ENCODE data around the gene PRTG. TPM values are rescaled to one million over a fixed set of nuclear protein-coding genes. Genes with fewer than 3 reads are reported as not detected.
"Not testable (repeated sequence)": the region's sequence is repeated elsewhere in the genome, so short reads cannot be mapped to it uniquely, and the experiment has no call there.

Gene PRTG
- total RNA-seq, 1 donor from 2014 or later = not detected

GRCh38 chr15:55770261-55770660 lies 27.3 kb upstream of the PRTG start:
- no peak for DNase-seq (ENCODE audit: low spot score)
- H3K4me3 Mint-ChIP-seq = no peak overlapping the region
- H3K36me3 Mint-ChIP-seq (ENCODE audit: low read depth) = no peaks in the 10 kb centered on the region
- intact Hi-C loops (cut with micrococcal nuclease) = no loop called here
- no peak overlapping the region for H3K27ac Mint-ChIP-seq
- peaks cover 13% of the 10 kb centered on the region for H3K27me3 Mint-ChIP-seq (ENCODE audit: insufficient read depth)
- no peaks in the 10 kb centered on the region for H3K9me3 Mint-ChIP-seq
- no peaks in the 10 kb centered on the region for H3K4me1 Mint-ChIP-seq (ENCODE audit: low read depth)

GRCh38 chr15:55768670-55769185 lies 25.8 kb upstream of the PRTG start:
- no peaks in the 10 kb centered on the region for H3K9me3 Mint-ChIP-seq
- H3K27me3 Mint-ChIP-seq (ENCODE audit: insufficient read depth) = peaks cover 11% of the 10 kb centered on the region
- DNase-seq (ENCODE audit: low spot score) = no peak
- no peak overlapping the region for H3K27ac Mint-ChIP-seq
- H3K4me3 Mint-ChIP-seq = no peak overlapping the region
- intact Hi-C loops (cut with micrococcal nuclease) = no loop called here
- H3K4me1 Mint-ChIP-seq (ENCODE audit: low read depth) = no peaks in the 10 kb centered on the region
- H3K36me3 Mint-ChIP-seq (ENCODE audit: low read depth) = no peaks in the 10 kb centered on the region

DNA sequence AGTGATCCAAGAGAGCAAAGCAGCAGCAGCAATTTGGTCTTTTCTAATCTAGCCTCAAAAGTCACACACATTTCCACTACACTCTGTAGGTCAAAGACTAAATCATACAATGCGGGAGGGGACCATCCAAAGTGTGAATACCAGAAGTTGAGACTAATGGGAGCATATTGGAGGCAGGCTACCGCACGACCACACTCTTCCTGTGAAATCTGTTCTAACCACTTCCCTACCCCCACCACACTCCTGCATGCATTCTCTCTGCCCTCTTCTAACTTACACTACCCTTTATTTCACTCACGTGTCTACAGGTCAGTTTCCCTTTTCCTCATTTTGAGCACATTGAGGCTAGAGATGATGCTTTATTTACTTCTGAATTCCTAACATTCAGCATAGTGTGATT lies 23.7 kb upstream of the PRTG start:
- no peaks in the 10 kb centered on the region for H3K4me1 Mint-ChIP-seq (ENCODE audit: low read depth)
- no peaks in the 10 kb centered on the region for H3K9me3 Mint-ChIP-seq
- H3K4me3 Mint-ChIP-seq = no peak overlapping the region
- no peak for DNase-seq (ENCODE audit: low spot score)
- H3K27me3 Mint-ChIP-seq (ENCODE audit: insufficient read depth) = peaks cover 7% of the 10 kb centered on the region
- intact Hi-C loops (cut with micrococcal nuclease) = no loop called here
- H3K27ac Mint-ChIP-seq = no peak overlapping the region
- H3K36me3 Mint-ChIP-seq (ENCODE audit: low read depth) = no peaks in the 10 kb centered on the region

DNA sequence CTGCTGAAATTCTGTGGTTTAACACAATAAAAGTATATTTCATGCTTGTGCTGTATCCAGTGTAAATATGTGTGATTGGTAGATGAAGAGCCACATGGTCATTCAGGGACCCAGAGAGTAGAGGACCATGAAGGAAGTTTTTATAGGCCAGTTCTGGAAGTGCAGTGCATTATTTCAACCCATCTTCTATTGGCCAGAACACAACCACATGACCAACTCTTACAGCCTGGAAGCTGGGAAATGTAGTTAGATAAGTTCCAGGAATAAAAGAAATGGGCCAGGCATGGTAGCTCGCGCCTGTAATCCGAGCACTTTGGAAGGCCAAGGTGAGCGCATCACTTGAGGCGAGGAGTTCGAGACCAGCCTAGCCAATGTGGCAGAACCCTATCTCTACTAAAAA lies 21.4 kb upstream of the PRTG start:
- H3K36me3 Mint-ChIP-seq (ENCODE audit: low read depth) = no peaks in the 10 kb centered on the region

DNA sequence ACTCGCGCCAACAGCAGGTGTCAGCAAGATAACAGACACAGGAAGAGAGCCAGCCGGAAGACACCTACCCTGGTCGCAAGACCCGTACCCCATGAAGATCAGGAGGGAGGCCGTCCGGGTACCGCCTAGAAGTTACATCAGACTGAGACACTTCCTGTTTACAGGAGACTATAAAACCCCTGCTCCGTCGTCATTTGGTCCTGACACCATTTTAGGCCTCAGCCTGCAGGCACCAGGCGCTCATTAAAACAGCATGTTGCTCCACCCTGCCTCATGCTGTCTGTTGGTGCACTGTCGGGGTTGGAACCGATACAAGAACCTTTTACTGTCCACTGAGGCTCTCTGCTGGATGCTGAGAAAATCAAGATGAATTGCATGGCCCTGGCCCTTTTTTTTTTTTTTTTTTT lies 15.6 kb upstream of the PRTG start:
- intact Hi-C loops (cut with micrococcal nuclease) = no loop called here
- Mint-ChIP-seq H3K27me3 (ENCODE audit: insufficient read depth) (peaks cover 12% of the 10 kb centered on the region), H3K4me3 (no peak overlapping the region), H3K36me3 (ENCODE audit: low read depth) (no peaks in the 10 kb centered on the region), H3K9me3 (no peaks in the 10 kb centered on the region), H3K27ac (no peak overlapping the region), H3K4me1 (ENCODE audit: low read depth) (no peaks in the 10 kb centered on the region)
- DNase-seq (ENCODE audit: low spot score) = no peak

More for the DNA sequence above, 21.4 kb upstream of the PRTG start:
- H3K27me3 Mint-ChIP-seq (ENCODE audit: insufficient read depth) = peaks cover 4% of the 10 kb centered on the region
- no peak for DNase-seq (ENCODE audit: low spot score)
- H3K4me3 Mint-ChIP-seq = no peak overlapping the region
- no peak overlapping the region for H3K27ac Mint-ChIP-seq
- H3K9me3 Mint-ChIP-seq = no peaks in the 10 kb centered on the region
- no peaks in the 10 kb centered on the region for H3K4me1 Mint-ChIP-seq (ENCODE audit: low read depth)
- intact Hi-C loops (cut with micrococcal nuclease) = no loop called here

GRCh38 chr15:55753433-55753832 lies 10.5 kb upstream of the PRTG start:
- H3K4me1 Mint-ChIP-seq (ENCODE audit: low read depth); H3K4me3 Mint-ChIP-seq; H3K36me3 Mint-ChIP-seq (ENCODE audit: low read depth); intact Hi-C loops (cut with micrococcal nuclease); DNase-seq (ENCODE audit: low spot score); H3K9me3 Mint-ChIP-seq; H3K27ac Mint-ChIP-seq: not testable (repeated sequence)
- H3K27me3 Mint-ChIP-seq (ENCODE audit: insufficient read depth) = peaks cover 23% of the 10 kb centered on the region

- no peak for DNase-seq (ENCODE audit: low spot score)
These were observed 7.8 kb upstream of the PRTG start for GRCh38 chr15:55750706-55751105.

DNA sequence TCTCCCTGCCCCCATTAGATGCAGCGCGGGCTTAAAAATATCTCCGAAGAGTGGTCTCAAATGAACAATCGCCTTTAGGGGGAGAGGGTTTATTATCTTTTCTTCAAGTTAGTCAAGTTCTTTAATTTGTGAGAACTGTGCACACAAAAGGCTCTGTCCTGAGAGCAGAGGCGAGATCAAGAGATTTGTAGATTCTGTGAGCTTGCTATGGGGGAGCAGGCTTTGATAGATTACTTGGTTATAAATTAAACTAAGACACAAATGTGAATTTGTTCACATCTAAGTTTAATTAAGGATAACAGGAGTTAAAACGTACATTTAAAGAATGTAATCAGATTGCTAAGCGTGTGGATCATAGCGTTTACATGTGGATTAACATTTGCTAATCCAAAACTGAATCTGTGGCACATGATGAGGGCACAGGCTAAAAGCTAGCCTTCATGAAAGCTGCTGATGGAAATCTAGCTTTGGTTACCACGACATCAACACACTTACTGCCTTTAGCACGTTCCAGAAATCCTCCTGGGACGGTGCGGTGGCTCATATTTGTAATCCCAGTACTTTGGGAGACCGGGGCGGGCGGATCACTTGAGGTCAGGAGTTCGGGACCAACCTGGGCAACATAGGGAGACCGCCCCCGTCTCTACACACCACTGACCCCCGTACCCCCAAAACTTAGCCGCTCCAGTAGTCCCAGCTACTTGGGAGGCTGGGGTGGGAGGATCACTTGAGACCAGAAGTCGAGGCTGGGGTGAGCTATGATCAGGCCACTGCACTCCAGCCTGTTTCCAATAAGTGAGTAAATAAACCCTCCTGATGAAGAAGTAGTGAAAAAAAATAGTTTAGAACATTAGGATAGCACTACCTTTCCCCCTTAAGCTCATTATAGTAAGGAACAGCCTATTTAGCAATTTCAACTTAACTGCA lies 1.0 kb upstream of the PRTG start:
- Mint-ChIP-seq H3K27ac (no peak overlapping the region), H3K27me3 (ENCODE audit: insufficient read depth) (peaks cover 21% of the 10 kb centered on the region), H3K4me1 (ENCODE audit: low read depth) (peaks cover 4% of the 10 kb centered on the region), H3K4me3 (peak overlapping the region; percentile 32), H3K36me3 (ENCODE audit: low read depth) (no peaks in the 10 kb centered on the region), H3K9me3 (no peaks in the 10 kb centered on the region)
- no peak for DNase-seq (ENCODE audit: low spot score)
- intact Hi-C loops (cut with micrococcal nuclease) = no loop called here

More at GRCh38 chr15:55750706-55751105, 7.8 kb upstream of the PRTG start:
- Mint-ChIP-seq H3K36me3 (ENCODE audit: low read depth) (no peaks in the 10 kb centered on the region), H3K4me1 (ENCODE audit: low read depth) (no peaks in the 10 kb centered on the region), H3K9me3 (no peaks in the 10 kb centered on the region), H3K27me3 (ENCODE audit: insufficient read depth) (peaks cover 23% of the 10 kb centered on the region), H3K4me3 (no peak overlapping the region), H3K27ac (no peak overlapping the region)
- intact Hi-C loops (cut with micrococcal nuclease) = no loop called here

- peak overlapping the region; percentile 39 for H3K4me3 Mint-ChIP-seq
- H3K4me1 Mint-ChIP-seq (ENCODE audit: low read depth) = peaks cover 4% of the 10 kb centered on the region
- no peaks in the 10 kb centered on the region for H3K36me3 Mint-ChIP-seq (ENCODE audit: low read depth)
- intact Hi-C loops (cut with micrococcal nuclease) = no loop called here
- H3K9me3 Mint-ChIP-seq = no peaks in the 10 kb centered on the region
- no peak for DNase-seq (ENCODE audit: low spot score)
- H3K27me3 Mint-ChIP-seq (ENCODE audit: insufficient read depth) = peaks cover 25% of the 10 kb centered on the region
- H3K27ac Mint-ChIP-seq = no peak overlapping the region
These were observed 440 bp downstream of the PRTG start for GRCh38 chr15:55742498-55742926.

DNA sequence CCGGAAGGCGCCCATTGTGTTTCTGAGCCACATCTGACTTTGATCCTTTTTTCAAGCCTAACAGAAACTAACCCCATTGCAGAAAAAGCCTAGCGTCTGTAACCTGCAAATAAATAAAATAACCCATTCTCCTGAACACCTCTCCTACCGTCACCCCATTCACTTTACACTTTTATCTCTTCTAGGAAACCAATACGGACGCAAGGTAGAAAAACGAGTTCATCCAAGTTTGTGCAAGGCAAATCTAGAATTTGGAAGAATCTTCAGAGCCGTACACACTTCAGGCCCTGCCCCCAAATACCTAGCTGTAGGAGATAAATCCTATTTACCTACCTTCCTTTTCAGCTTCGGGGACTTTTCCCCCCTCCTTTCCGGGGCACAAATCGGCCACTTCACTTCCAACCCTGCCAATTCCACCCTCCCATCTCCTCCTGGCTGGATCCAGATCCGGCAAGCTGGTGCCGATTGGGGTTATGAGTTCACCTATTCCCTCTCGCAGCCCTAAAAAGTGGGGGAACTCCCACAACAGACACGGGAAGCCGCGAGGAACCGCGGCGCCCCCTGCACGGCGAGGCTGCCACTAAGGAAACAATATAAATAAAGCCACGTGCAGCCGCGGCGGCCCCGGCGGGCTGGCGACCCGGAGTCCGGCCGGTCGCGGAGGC lies 987 bp downstream of the PRTG start:
- Mint-ChIP-seq H3K27ac (no peak overlapping the region), H3K4me3 (no peak overlapping the region), H3K27me3 (ENCODE audit: insufficient read depth) (peaks cover 25% of the 10 kb centered on the region), H3K4me1 (ENCODE audit: low read depth) (peaks cover 4% of the 10 kb centered on the region), H3K36me3 (ENCODE audit: low read depth) (no peaks in the 10 kb centered on the region), H3K9me3 (no peaks in the 10 kb centered on the region)
- intact Hi-C loops (cut with micrococcal nuclease) = no loop called here
- no peak for DNase-seq (ENCODE audit: low spot score)

DNA sequence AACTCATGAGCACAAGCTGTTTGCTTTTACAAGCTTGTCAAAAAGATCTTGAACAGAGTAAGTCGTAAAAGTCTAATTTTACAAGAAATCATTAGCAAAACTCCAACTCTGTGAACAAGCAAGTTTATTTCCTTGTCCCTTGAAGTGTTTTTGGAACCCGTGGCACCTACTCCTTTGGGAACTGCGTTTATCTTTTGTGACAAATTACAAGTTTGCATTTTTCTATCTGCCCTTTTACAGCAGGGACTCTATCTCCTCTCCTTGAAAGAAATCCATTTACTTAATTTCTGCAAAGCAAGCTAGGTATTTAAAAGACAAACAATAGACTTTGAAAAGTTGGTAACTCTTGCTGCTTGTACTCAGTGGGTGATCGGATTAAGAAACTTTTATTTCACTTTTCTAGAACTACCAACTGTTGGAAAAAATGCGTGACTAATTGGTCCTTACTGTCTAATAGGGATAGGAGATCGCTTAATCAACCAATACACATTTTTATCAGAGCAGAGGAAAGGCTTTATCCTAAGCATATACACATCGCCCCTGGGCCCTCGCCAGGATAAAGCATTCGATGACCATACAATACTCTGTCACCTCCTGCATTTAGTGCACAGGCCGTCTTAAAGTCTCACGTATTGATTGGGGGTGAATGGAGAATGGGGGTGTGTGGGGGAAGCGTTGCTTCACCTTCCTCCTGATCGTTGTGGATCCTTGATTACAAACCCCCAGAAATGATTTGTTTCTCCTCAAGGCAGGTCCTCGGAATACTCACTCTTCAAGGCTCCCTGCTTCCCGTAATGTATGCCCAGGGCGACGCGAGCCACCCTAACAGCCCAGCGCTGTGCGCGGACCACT lies 1.7 kb downstream of the PRTG start:
- Mint-ChIP-seq H3K4me1 (ENCODE audit: low read depth) (peaks cover 4% of the 10 kb centered on the region), H3K27me3 (ENCODE audit: insufficient read depth) (peaks cover 29% of the 10 kb centered on the region), H3K9me3 (no peaks in the 10 kb centered on the region), H3K36me3 (ENCODE audit: low read depth) (no peaks in the 10 kb centered on the region), H3K27ac (no peak overlapping the region), H3K4me3 (no peak overlapping the region)
- intact Hi-C loops (cut with micrococcal nuclease) = no loop called here
- DNase-seq (ENCODE audit: low spot score) = no peak

GRCh38 chr15:55740359-55740878 lies 2.5 kb downstream of the PRTG start:
- intact Hi-C loops (cut with micrococcal nuclease) = no loop called here
- peaks cover 31% of the 10 kb centered on the region for H3K27me3 Mint-ChIP-seq (ENCODE audit: insufficient read depth)
- no peaks in the 10 kb centered on the region for H3K9me3 Mint-ChIP-seq
- no peak overlapping the region for H3K27ac Mint-ChIP-seq
- peaks cover 4% of the 10 kb centered on the region for H3K4me1 Mint-ChIP-seq (ENCODE audit: low read depth)
- no peaks in the 10 kb centered on the region for H3K36me3 Mint-ChIP-seq (ENCODE audit: low read depth)
- H3K4me3 Mint-ChIP-seq = no peak overlapping the region
- DNase-seq (ENCODE audit: low spot score) = no peak
